Activated CD8-positive, alpha-beta T cell treated with anti-CD3 and anti-CD28 coated beads for 36 hours (primary cell): ENCODE data around the gene LRRN4. TPM values are rescaled to one million over a fixed set of nuclear protein-coding genes. Genes with fewer than 3 reads are reported as not detected.

Source experiments
- ATAC-seq: fragments of 200-7000 bp; cut with Tn5 transposase; one replicate; pipeline ENCODE4 v1.10.0; 2021; ENCODE audit warnings: mild to moderate bottlenecking, moderate library complexity
- CTCF ChIA-PET: fragments of 350-600 bp; sonication (Branson Sonifier 250); formaldehyde crosslinking; loops from one replicate; lab custom pipeline; 2021; ENCODE audit warnings: antibody characterized with exemption; lab: Charles Lee
- POLR2A ChIA-PET: fragments of 350-600 bp; sonication (Branson Sonifier 250); formaldehyde crosslinking; loops from one replicate; lab custom pipeline; 2021; ENCODE audit warnings: antibody characterized with exemption; lab: Charles Lee
- DNase-seq: peaks from one replicate; pipeline ENCODE4 v3.0.0-alpha.2; 2020
- H3K27ac Mint-ChIP-seq: one replicate; pipeline ENCODE4 v1.8.0; 2021; ENCODE audit warnings: mild to moderate bottlenecking, mixed read lengths
- H3K27me3 Mint-ChIP-seq: one replicate; pipeline ENCODE4 v1.8.0; 2021; ENCODE audit warnings: mixed read lengths
- H3K36me3 Mint-ChIP-seq: one replicate; pipeline ENCODE4 v1.8.0; 2021; ENCODE audit warnings: low read depth, mixed read lengths
- H3K4me1 Mint-ChIP-seq: one replicate; pipeline ENCODE4 v1.8.0; 2021; ENCODE audit warnings: low read depth, mixed read lengths
- H3K4me3 Mint-ChIP-seq: one replicate; pipeline ENCODE4 v1.8.0; 2021; ENCODE audit warnings: mild to moderate bottlenecking, moderate library complexity, mixed read lengths
- H3K9me3 Mint-ChIP-seq: one replicate; pipeline ENCODE4 v1.8.0; 2021; ENCODE audit warnings: mixed read lengths
- intact Hi-C: fragments of 100-400 bp; cut with micrococcal nuclease; formaldehyde crosslinking; loops from one replicate; pipeline ENCODE4 v1.10.0; 2022
- total RNA-seq, 2 experiments: library from RNA; stranded (reverse); gene quantifications; one replicate each; pipeline ENCODE4 v1.2.3, GENCODE V29; 2021
- TF ChIP-seq, protein P1 (sequence below): fragments of 200-600 bp; IDR thresholded peaks from one replicate; pipeline ENCODE4 v1.8.0; 2022; ENCODE audit warnings: antibody characterized with exemption, mild to moderate bottlenecking

Gene LRRN4
- total RNA-seq, 2 experiments from 2014 or later: not detected

DNA sequence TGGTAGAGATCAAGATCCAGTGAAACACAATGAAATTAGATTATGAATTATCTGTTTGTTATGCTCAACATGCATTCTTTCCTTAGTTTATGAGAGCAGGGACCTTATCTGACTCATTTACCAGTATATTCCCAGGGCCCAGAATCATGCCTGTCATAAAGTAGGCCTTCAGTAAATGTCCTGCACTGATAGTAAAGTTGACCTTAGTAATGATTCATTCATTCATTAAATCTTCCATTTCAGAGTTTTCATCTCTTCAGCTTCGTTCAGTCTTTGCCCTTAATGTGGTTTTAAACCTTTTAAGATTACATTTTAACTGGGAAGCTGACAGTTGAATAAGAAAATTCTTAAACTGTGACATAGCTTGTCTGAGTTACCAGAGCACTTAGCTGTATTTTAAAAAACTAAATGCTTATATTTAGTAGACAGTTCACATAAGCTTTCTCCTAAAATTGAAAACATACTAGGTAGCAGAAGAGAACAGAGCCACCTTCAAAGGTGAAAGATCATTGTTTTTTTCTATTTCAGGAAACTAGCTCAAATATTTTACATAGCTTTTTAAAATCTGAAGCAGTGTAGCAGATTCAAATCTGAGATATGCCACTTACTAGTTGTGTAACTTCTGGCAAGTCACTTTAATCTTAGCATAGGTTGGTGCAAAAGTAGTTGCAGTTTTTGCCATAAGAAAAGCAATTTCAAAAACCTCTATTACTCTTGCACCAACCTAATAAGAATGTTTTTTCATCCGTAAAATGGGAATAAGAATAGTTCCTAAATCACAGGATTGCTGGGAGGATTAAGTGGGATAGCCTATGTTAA is 62.0 kb downstream of the LRRN4 start:
- DNase-seq: no peak
- H3K4me1 Mint-ChIP-seq: peaks cover 10% of the 10 kb centered on the region
- no peak for ATAC-seq
- H3K27ac Mint-ChIP-seq: no peak overlapping the region
- CTCF ChIA-PET: interaction anchor here (0.7 kb wide), 1 partner anchor 463 kb away, joined by 3 read pairs; no protein-coding TSS in a partner anchor
- intact Hi-C loops: no loop called here
- POLR2A ChIA-PET: no interaction called here
- no peaks in the 10 kb centered on the region for H3K27me3 Mint-ChIP-seq
- no peak overlapping the region for H3K4me3 Mint-ChIP-seq
- H3K9me3 Mint-ChIP-seq: no peaks in the 10 kb centered on the region
- TF ChIP-seq, protein P1, sequence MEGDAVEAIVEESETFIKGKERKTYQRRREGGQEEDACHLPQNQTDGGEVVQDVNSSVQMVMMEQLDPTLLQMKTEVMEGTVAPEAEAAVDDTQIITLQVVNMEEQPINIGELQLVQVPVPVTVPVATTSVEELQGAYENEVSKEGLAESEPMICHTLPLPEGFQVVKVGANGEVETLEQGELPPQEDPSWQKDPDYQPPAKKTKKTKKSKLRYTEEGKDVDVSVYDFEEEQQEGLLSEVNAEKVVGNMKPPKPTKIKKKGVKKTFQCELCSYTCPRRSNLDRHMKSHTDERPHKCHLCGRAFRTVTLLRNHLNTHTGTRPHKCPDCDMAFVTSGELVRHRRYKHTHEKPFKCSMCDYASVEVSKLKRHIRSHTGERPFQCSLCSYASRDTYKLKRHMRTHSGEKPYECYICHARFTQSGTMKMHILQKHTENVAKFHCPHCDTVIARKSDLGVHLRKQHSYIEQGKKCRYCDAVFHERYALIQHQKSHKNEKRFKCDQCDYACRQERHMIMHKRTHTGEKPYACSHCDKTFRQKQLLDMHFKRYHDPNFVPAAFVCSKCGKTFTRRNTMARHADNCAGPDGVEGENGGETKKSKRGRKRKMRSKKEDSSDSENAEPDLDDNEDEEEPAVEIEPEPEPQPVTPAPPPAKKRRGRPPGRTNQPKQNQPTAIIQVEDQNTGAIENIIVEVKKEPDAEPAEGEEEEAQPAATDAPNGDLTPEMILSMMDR: no peak
- peaks cover 40% of the 10 kb centered on the region for H3K36me3 Mint-ChIP-seq

DNA sequence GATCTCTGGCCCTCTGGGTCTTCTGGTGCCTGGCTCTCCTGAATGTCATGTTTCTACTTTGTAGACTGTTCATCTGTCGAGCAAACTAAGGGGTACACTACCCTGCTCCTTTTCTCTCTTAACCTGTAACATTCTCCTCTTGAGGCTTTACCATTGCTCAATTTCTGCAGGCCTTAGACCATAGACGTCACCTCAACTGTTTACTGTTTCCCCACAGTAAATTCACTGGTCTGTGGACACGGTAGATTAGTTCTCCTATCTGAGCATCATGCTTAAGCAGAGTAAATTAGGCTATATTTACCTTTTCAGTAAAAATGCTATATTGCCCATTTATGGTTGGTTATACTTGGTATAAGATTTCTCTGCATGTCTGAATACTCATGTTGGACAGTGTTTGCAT is 62.9 kb downstream of the LRRN4 start:
- DNase-seq: no peak
- POLR2A ChIA-PET: interaction anchor here (1.1 kb wide), 1 partner anchor 9 kb away, joined by 3 read pairs; no protein-coding TSS in a partner anchor
- ATAC-seq: no peak
- TF ChIP-seq, protein P1: no peak
- intact Hi-C loops: no loop called here
- no peak overlapping the region for H3K27ac Mint-ChIP-seq
- peaks cover 43% of the 10 kb centered on the region for H3K36me3 Mint-ChIP-seq
- no peaks in the 10 kb centered on the region for H3K9me3 Mint-ChIP-seq
- CTCF ChIA-PET: interaction anchor here (1.4 kb wide), 1 partner anchor 16 kb away, joined by 3 read pairs; no protein-coding TSS in a partner anchor
- no peaks in the 10 kb centered on the region for H3K27me3 Mint-ChIP-seq
- peaks cover 5% of the 10 kb centered on the region for H3K4me1 Mint-ChIP-seq
- H3K4me3 Mint-ChIP-seq: no peak overlapping the region

Other genes with a start within 250 kb of the LRRN4 start
- gene CHGB, start 142.6 kb downstream of the LRRN4 start, total RNA-seq: not detected
- gene TRMT6, start 103.5 kb downstream of the LRRN4 start, total RNA-seq: 10 to 100 TPM; 15.9 to 16.7 TPM
- gene MCM8, start 103.4 kb downstream of the LRRN4 start, total RNA-seq: 10 to 100 TPM; 46.6 to 47.8 TPM
- gene CRLS1, start 47.9 kb downstream of the LRRN4 start, total RNA-seq: 10 to 100 TPM; 52.1 to 54.8 TPM
- gene FERMT1, start 69.0 kb upstream of the LRRN4 start, total RNA-seq: under 1 TPM; 0.09 to 0.52 TPM